ENCODE measurements around the gene SAMD5.

The SAMD5 gene

GRCh38 chr6:147486683-147487082 lies 21.8 kb upstream of the SAMD5 start:
- DNase-seq (ENCODE audit: low read depth): no peak
- no peak for TF ChIP-seq CTCF (IDR thresholded peaks at IDR 0.05; ENCODE audit: control insufficient read depth, extremely low read depth, insufficient read depth)
- H3K4me3 ChIP-seq (ENCODE audit: low read depth, low read length): no peak overlapping the region

- no peak overlapping the region for H3K4me3 ChIP-seq (ENCODE audit: low read depth, low read length)
- DNase-seq (ENCODE audit: low read depth): no peak
- no peak for TF ChIP-seq CTCF (IDR thresholded peaks at IDR 0.05; ENCODE audit: control insufficient read depth, extremely low read depth, insufficient read depth)
Observed at GRCh38 chr6:147497472-147497871, 11.0 kb upstream of the SAMD5 start.

- H3K4me3 ChIP-seq (ENCODE audit: low read depth, low read length): no peak overlapping the region
- TF ChIP-seq CTCF (IDR thresholded peaks at IDR 0.05; ENCODE audit: control insufficient read depth, extremely low read depth, insufficient read depth): no peak
- DNase-seq (ENCODE audit: low read depth): no peak
Observed at GRCh38 chr6:147503587-147503986, 4.9 kb upstream of the SAMD5 start.

- TF ChIP-seq CTCF (IDR thresholded peaks at IDR 0.05; ENCODE audit: control insufficient read depth, extremely low read depth, insufficient read depth): no peak
- DNase-seq (ENCODE audit: low read depth): no peak
Observed at GRCh38 chr6:147504848-147505247, 3.6 kb upstream of the SAMD5 start.

GRCh38 chr6:147506704-147507114 lies 1.8 kb upstream of the SAMD5 start:
- TF ChIP-seq CTCF (IDR thresholded peaks at IDR 0.05; ENCODE audit: control insufficient read depth, extremely low read depth, insufficient read depth): peak; percentile 95
- DNase-seq (ENCODE audit: low read depth): no peak
- H3K4me3 ChIP-seq (ENCODE audit: low read depth, low read length): 0 out of 2 replicates have a peak overlapping the region, but pooled peaks have one; percentile 13

More at GRCh38 chr6:147504848-147505247, 3.6 kb upstream of the SAMD5 start:
- H3K4me3 ChIP-seq (ENCODE audit: low read depth, low read length): no peak overlapping the region

- DNase-seq (ENCODE audit: low read depth): no peak
- peak overlapping the region; percentile 55 for H3K4me3 ChIP-seq (ENCODE audit: low read depth, low read length)
- TF ChIP-seq CTCF (IDR thresholded peaks at IDR 0.05; ENCODE audit: control insufficient read depth, extremely low read depth, insufficient read depth): no peak
Observed at GRCh38 chr6:147507162-147508041, 1.1 kb upstream of the SAMD5 start.

Measured in LNCaP clone FGC (cell line).